Cardiac fibroblast (primary cell): ENCODE data around the gene DOCK11.
"Not testable (repeated sequence)": the region's sequence is repeated elsewhere in the genome, so short reads cannot be mapped to it uniquely, and the experiment has no call there.

ENCODE experiments used
- DNase-seq, 2 donors: peaks; one replicate each; pipeline versions ENCODE4 v3.0.0 to v3.0.0-alpha.2; 2010; ENCODE audit warnings: low read depth in 2 of 2
- H3K4me3 ChIP-seq, 2 donors: replicated peaks in 1 of 2; 1 replicate in 1 of 2; 2 replicates in 1 of 2; pipeline ENCODE4 v1.5.1; 2011; ENCODE audit warnings: low read depth in 2 of 2, low read length in 2 of 2, mild to moderate bottlenecking in 2 of 2, moderate library complexity in 1 of 2
- TF ChIP-seq, protein P1 (sequence below): IDR thresholded peaks from one replicate; pipeline ENCODE4 v1.5.1; 2011; ENCODE audit warnings: low read depth, mild to moderate bottlenecking, low read length, inconsistent platforms

Gene DOCK11

DNA sequence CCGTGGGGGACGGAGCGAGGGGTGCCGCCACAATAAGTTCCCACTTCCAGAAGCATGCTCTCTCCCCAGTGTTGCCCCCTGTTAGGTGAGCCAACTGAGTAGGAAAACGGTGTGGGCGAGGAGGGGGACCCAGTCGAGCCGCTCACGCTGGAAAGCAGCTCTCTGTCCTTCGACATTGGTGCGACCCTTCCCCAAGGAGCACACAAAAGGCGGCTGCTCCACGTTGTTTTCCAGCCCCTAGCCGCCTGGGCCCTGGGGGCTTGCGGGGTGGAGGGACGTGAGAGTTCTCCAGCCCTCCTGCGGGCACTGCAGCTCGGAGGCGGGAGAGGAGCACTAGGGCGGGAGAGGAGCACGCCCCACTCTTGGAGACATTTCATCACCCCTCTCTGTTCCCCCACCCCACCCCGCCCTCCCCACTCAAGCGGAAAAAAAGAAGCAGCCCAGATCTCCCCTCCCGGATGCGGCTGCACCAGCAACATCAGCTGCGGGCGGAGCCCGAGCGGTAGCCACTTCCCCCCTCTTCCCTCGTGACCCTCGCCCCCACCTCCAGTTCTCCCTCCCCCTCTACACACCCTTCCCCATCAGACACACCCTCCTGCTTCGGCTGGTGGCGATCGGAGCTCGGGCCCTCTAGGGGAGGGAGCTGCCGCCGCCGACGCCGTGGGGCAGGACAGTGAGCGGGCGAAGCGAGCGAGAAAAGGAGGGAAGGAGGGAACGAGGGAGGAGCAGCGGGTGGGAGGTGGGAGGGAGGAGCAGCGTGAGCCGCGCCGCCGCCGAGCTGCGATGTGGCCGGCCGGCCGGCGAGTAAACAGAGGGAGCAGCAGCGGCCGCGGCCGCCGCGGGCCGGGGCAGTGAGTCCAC is at the start of gene DOCK11:
Gene DOCK11, plus strand, starts transcription at position 755 of the 861 bp plus-strand sequence. CDS start 157 bp downstream, outside the sequence.
- H3K4me3 ChIP-seq: peak within 1 kb of the TSS; percentile 70 to 75
- TF ChIP-seq, protein P1, sequence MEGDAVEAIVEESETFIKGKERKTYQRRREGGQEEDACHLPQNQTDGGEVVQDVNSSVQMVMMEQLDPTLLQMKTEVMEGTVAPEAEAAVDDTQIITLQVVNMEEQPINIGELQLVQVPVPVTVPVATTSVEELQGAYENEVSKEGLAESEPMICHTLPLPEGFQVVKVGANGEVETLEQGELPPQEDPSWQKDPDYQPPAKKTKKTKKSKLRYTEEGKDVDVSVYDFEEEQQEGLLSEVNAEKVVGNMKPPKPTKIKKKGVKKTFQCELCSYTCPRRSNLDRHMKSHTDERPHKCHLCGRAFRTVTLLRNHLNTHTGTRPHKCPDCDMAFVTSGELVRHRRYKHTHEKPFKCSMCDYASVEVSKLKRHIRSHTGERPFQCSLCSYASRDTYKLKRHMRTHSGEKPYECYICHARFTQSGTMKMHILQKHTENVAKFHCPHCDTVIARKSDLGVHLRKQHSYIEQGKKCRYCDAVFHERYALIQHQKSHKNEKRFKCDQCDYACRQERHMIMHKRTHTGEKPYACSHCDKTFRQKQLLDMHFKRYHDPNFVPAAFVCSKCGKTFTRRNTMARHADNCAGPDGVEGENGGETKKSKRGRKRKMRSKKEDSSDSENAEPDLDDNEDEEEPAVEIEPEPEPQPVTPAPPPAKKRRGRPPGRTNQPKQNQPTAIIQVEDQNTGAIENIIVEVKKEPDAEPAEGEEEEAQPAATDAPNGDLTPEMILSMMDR: no peak
- DNase-seq: peak; percentile 71 to 95

DNA sequence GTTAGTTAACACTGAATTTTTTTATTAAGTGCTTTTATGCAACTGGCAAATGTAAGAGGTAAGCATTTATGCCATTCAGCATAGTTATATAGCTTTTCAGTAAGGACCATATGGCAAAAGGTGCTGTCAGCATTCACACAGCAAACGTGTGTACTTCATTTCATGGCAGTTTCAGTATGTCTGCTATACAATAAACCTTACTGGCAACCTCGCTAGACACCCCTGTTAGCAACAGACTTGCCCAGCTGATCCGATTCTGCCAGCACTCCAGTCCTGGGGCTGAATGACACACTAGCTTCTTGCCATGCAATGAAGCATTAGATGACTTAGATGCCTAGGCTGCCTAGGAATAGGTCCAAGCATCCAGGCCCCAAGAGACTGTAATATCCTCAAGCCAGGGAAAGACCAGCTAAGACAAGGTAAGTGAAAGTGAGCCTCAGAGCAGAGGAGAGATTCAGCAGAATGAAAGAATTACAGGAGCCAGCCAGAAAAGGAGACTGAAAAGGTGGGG is 47.3 kb upstream of the DOCK11 start:
- no peak overlapping the region for H3K4me3 ChIP-seq
- TF ChIP-seq, protein P1: no peak
- DNase-seq: no peak

DNA sequence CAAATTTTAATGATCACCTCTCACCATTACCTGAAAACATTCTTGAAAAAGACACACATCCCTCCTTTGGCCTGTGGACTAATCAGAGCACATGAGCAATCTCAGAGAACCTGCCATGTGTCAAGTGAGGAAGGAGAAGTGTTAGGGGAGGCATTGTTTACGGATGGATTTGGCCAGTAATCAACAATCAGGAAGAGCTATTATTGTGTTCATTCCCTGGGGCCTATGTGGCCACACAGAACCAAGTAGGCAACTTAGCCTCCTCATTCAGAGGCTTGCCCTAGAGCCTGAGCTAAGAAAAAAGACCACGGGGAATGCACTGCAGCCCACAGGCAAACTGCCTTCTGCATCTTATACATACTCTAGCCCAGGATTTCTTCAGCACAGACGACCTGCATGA is 40.6 kb upstream of the DOCK11 start:
- no peak for DNase-seq
- no peak overlapping the region for H3K4me3 ChIP-seq
- TF ChIP-seq, protein P1: no peak

DNA sequence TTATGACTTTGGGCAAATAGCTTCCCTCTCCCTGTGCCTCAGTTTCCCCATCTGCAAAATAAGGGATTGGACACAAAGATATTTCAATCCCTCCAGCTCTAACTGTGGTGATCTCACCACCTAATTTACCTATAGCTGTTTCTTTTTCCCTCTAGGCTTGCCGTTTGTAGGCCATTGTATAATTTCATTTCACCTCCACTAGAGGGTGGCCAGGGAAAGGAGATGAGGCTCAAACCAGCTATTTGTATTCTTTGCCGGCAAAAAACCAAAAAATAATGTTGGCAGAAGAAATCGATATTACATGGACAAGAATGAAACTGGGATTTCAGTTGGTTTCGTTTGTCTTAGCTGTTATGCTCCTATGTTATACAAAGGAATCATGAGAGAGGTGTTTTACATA is 36.1 kb upstream of the DOCK11 start:
- TF ChIP-seq, protein P1: peak; percentile 52
- peak; percentile 52 to 66 for DNase-seq
- H3K4me3 ChIP-seq: no peak overlapping the region

DNA sequence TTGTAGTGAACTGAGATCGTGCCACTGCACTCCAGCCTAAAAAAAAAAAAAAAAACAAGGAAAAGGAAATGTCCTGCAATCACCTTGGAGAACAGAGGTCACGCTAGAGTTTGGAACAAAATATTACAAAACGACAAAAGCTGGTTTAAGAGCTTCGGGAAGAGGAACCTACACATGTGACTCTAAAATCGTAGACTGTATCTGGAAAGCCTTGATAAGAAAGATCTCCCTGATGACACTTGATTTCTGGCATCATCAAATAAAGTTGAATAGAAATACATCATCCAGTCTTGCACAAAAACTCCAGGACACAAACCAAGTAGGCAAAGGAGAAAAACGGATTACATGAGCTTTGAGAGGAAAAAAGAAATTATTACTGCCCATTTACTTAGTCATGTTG is 31.1 kb upstream of the DOCK11 start:
- DNase-seq: no peak
- TF ChIP-seq, protein P1: no peak
- no peak overlapping the region for H3K4me3 ChIP-seq

DNA sequence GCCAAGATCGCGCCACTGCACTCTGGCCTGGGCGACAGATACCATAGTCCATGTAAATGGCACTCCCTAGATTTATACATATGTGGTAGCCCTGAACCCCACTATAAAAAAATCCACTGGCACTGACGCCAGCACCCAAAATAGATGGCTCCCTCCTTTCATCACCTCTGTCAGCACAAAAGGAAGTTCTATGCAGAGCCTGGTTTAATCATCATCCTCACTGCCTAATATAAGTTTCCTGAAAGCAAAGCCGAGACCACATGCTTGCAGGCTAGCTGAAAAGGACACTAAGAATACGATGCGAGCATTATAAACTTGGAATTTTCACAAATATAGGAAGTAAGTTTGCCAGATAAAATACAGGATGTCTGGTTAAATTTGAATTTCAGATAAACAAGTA is 27.5 kb upstream of the DOCK11 start:
- no peak for DNase-seq
- H3K4me3 ChIP-seq: no peak overlapping the region
- TF ChIP-seq, protein P1: no peak

DNA sequence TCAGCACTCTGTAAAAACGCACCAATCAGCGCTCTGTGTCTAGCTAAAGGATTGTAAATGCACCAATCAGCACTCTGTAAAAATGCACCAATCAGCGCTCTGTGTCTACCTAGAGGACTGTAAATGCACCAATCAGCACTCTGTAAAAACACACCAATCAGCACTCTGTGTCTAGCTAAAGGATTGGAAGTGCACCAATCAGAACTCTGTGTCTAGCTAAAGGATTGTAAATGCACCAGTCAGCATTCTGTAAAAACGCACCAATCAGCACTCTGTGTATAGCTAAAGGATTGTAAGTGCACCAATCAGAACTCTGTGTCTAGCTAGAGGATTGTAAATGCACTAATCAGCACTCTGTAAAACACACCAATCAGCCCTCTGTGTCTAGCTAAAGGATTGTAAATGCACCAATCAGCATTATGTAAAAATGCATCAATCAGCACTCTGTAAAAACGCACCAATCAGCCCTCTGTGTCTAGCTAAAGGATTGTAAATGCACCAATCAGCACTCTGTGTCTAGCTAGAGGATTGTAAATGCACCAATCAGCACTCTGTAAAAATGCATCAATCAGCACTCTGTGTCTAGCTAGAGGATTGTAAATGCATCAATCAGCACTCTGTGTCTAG is 24.8 kb upstream of the DOCK11 start:
- DNase-seq, H3K4me3 ChIP-seq: not testable (repeated sequence)
